HAP-1 (cell line): ENCODE measurements around the gene RAD51B.

Source experiments
- DNase-seq, 2 experiments: peaks; one replicate each; pipeline ENCODE4 v3.0.0-alpha.2; 2016 to 2020; ENCODE audit warnings: low spot score in 2 of 2
- H3K27me3 ChIP-seq: fragments of 250-450 bp; sonication (Bioruptor Pico); 2 replicates; pipeline ENCODE4 v1.5.1; 2020; ENCODE audit warnings: low read depth, mild to moderate bottlenecking, moderate library complexity
- H3K36me3 ChIP-seq: fragments of 250-450 bp; sonication (Bioruptor Pico); replicated peaks from 2 replicates; pipeline ENCODE4 v1.5.1; 2020; ENCODE audit warnings: mild to moderate bottlenecking
- H3K4me1 ChIP-seq: fragments of 250-450 bp; sonication (Bioruptor Pico); 2 replicates; pipeline ENCODE4 v1.5.1; 2020; ENCODE audit warnings: mild to moderate bottlenecking
- H3K4me3 ChIP-seq: fragments of 250-450 bp; sonication (Bioruptor Pico); 2 replicates; pipeline ENCODE4 v1.5.1; 2020; ENCODE audit warnings: mild to moderate bottlenecking, moderate library complexity
- H3K9me3 ChIP-seq: fragments of 250-450 bp; sonication (Bioruptor Pico); 2 replicates; pipeline ENCODE4 v1.5.1; 2020; ENCODE audit warnings: mild to moderate bottlenecking, moderate library complexity
- in situ Hi-C: fragments of 300-500 bp; cut with MboI; formaldehyde crosslinking; loops from 3 replicates; pipeline ENCODE4 v1.14.3; 2020; ENCODE audit warnings: low sequenced_read_pairs, inconsistent platforms, mixed read lengths

Gene RAD51B

GRCh38 chr14:68407285-68407684 is 587.7 kb downstream of the RAD51B start:
- in situ Hi-C loops: no loop called here
- Histone ChIP-seq H3K27me3 (no peaks in the 10 kb centered on the region), H3K36me3 (no peaks in the 10 kb centered on the region), H3K9me3 (no peaks in the 10 kb centered on the region), H3K4me1 (no peaks in the 10 kb centered on the region), H3K4me3 (no peak overlapping the region)
- no peak for DNase-seq

- no peaks in the 10 kb centered on the region for H3K36me3 ChIP-seq
- H3K4me1 ChIP-seq: no peaks in the 10 kb centered on the region
- DNase-seq: no peak
- H3K27me3 ChIP-seq: no peaks in the 10 kb centered on the region
- no peaks in the 10 kb centered on the region for H3K9me3 ChIP-seq
- in situ Hi-C loops: no loop called here
- H3K4me3 ChIP-seq: no peak overlapping the region
Observed at GRCh38 chr14:68407825-68408224, 588.2 kb downstream of the RAD51B start.

- Histone ChIP-seq H3K4me3 (no peak overlapping the region), H3K36me3 (no peaks in the 10 kb centered on the region; the same call in 1 of the 2 replicates), H3K27me3 (no peaks in the 10 kb centered on the region), H3K9me3 (no peaks in the 10 kb centered on the region), H3K4me1 (no peaks in the 10 kb centered on the region)
- in situ Hi-C loops: no loop called here
- DNase-seq: no peak
Observed at GRCh38 chr14:68408680-68409079, 589.1 kb downstream of the RAD51B start.

DNA sequence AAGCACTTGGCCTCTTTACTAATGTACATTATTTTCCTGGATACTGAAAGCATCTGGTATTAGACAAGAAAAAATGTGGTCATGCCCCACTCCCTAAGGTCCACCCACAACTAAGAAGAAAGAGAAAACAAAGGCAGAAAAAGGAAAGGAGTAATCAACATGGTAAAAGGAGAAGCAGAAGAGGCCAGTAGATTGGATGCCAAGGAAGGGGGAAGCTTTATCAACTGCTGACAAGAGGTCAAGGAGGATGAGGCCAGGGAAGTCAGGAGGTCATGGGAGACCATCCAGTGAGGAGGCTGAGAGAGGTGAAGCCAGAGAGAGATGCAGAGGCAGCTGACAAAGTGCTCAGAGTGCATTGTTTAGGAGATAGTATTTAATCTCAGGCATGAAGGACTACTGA is 589.8 kb downstream of the RAD51B start:
- no peak for DNase-seq
- H3K36me3 ChIP-seq: no peaks in the 10 kb centered on the region; the same call in 1 of the 2 replicates
- in situ Hi-C loops: no loop called here
- H3K4me3 ChIP-seq: no peak overlapping the region
- H3K9me3 ChIP-seq: no peaks in the 10 kb centered on the region
- H3K27me3 ChIP-seq: no peaks in the 10 kb centered on the region
- no peaks in the 10 kb centered on the region for H3K4me1 ChIP-seq

- in situ Hi-C loops: no loop called here
- DNase-seq: no peak
- H3K4me1 ChIP-seq: no peaks in the 10 kb centered on the region
- no peaks in the 10 kb centered on the region for H3K27me3 ChIP-seq
- H3K36me3 ChIP-seq: no peaks in the 10 kb centered on the region; the same call in 1 of the 2 replicates
- no peaks in the 10 kb centered on the region for H3K9me3 ChIP-seq
- H3K4me3 ChIP-seq: no peak overlapping the region
Observed at GRCh38 chr14:68412505-68413465, 593.2 kb downstream of the RAD51B start.

DNA sequence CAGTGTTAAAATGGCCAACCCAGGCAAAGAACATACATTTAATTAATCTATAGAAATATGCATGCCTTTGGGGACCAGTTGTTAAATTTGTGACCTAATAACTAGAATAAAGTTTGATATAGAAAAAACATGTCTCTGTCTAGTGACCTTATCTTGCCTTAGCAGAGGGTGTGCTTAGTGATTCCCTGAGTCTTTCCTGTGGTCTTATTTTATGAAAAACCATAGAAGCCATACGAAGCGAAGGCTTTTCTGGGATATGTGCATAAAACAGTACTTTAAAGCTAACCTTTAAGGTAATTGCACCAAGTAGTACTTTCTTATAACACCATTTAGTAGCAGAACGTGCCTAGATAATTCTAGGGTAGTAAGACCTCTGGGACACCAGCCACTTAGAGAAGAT is 593.9 kb downstream of the RAD51B start:
- Histone ChIP-seq H3K27me3 (no peaks in the 10 kb centered on the region), H3K4me1 (no peaks in the 10 kb centered on the region), H3K4me3 (no peak overlapping the region), H3K36me3 (no peaks in the 10 kb centered on the region; the same call in 1 of the 2 replicates), H3K9me3 (no peaks in the 10 kb centered on the region)
- in situ Hi-C loops: no loop called here
- no peak for DNase-seq

- no peak for DNase-seq
- no peaks in the 10 kb centered on the region; the same call in 1 of the 2 replicates for H3K36me3 ChIP-seq
- in situ Hi-C loops: no loop called here
- no peaks in the 10 kb centered on the region for H3K4me1 ChIP-seq
- H3K9me3 ChIP-seq: no peaks in the 10 kb centered on the region
- H3K4me3 ChIP-seq: no peak overlapping the region
- H3K27me3 ChIP-seq: no peaks in the 10 kb centered on the region
Observed at GRCh38 chr14:68414121-68414520, 594.5 kb downstream of the RAD51B start.

GRCh38 chr14:68416171-68416570 is 596.6 kb downstream of the RAD51B start:
- Histone ChIP-seq H3K36me3 (no peaks in the 10 kb centered on the region; the same call in 1 of the 2 replicates), H3K9me3 (no peaks in the 10 kb centered on the region), H3K4me3 (no peak overlapping the region), H3K4me1 (no peaks in the 10 kb centered on the region), H3K27me3 (no peaks in the 10 kb centered on the region)
- in situ Hi-C loops: no loop called here
- DNase-seq: no peak

DNA sequence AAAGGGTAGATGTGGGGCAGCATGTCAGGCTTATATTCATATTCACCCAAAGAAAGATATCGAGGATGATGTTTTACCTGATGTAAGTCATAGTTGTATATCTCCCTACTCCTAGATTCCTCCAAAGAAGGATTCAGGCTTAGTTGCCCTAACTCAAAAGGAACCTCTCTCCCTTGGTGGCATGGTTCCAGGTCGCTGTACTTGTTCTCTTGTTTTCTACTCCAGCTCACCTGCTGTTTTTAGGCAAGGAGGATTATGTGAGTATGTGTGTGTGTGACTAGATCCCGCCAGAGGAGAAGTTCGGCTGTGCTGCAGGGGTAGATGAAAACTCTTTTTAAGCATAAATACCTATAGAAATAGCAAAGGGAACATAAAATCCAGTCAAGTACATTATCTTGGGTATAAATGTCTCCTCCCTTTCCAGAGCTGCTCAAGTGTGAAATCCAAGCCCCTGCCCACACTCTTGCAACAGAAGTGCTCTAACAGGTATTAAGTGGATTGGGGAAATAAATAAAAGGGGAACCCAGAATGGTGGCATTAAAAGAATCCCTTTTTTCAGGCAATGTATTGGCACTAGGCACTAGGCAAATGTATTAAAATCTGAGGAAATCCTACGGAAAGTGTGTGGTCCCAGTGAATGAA is 597.6 kb downstream of the RAD51B start:
- DNase-seq: no peak
- H3K4me1 ChIP-seq: no peaks in the 10 kb centered on the region
- H3K27me3 ChIP-seq: no peaks in the 10 kb centered on the region
- no peaks in the 10 kb centered on the region for H3K9me3 ChIP-seq
- no peaks in the 10 kb centered on the region; the same call in 1 of the 2 replicates for H3K36me3 ChIP-seq
- in situ Hi-C loops: no loop called here
- H3K4me3 ChIP-seq: no peak overlapping the region

DNA sequence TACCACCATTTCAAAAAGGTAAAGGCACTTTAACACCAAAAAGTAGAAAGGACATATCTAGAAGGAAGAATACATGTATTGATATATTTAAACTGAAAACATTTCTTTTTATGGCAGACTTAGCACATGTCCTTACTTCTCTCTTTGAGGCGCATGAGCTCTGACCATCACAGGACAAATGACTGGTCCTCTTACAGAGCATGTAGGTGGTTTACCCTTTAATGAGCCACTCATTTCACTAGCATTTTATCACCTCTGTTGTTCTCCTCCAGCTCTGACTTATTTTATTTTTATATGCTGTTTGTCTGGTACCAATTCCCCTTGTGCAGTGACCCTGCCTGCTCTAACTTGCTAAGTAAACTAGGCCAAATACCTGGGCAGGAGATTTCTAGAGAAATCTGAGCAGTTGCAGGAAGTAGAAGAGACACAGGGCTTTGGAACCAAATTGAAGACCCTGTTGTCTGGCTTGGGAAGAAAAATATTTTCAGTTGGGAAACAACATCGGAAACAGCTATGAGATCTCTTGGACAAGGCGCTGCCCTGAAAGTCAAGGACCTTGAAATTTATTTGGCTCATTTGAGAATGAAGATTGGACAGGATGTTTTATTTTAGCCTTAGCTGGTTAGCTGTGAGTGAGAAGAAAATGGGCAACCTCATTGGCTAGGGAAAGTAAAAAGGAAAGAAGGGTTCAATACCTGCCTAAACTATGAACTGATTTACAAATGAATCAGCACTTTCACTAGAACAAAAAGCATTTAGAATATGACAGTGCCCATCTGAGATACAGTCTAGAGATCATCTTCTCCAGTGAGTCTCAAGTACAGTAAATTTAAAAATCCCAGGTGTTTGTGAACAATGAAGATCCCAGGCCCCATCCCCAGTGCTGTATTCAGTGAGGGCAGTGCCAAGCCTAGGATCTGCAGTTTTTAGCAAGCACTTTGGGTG is 598.9 kb downstream of the RAD51B start:
- H3K4me1 ChIP-seq: no peaks in the 10 kb centered on the region
- H3K27me3 ChIP-seq: no peaks in the 10 kb centered on the region
- no peak overlapping the region for H3K4me3 ChIP-seq
- H3K9me3 ChIP-seq: no peaks in the 10 kb centered on the region
- H3K36me3 ChIP-seq: no peaks in the 10 kb centered on the region; the same call in 1 of the 2 replicates
- DNase-seq: no peak
- in situ Hi-C loops: no loop called here

- no peaks in the 10 kb centered on the region for H3K4me1 ChIP-seq
- in situ Hi-C loops: no loop called here
- no peak overlapping the region for H3K4me3 ChIP-seq
- H3K36me3 ChIP-seq: no peaks in the 10 kb centered on the region
- no peaks in the 10 kb centered on the region for H3K9me3 ChIP-seq
- H3K27me3 ChIP-seq: no peaks in the 10 kb centered on the region
- no peak for DNase-seq
Observed at GRCh38 chr14:68420350-68420749, 600.8 kb downstream of the RAD51B start.

DNA sequence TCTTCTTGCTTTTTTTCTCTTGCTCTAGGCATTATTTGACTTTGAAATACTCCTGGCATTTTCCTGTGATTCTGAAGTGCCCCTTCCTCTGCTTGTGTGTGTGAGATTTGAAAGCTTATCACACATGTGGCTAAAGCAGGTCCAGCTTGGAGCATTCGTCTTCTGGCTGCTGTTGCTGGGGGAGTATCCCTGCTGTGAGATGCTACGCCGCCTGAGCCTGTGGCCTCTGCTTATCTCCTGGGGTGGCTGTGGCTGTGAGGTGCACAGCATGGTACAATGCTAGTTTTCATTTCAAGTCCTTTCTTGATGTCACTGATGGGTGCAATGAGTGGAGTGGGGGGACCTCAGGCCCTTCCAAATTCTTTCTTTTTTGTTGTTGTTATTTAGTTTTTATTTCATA is 601.5 kb downstream of the RAD51B start:
- in situ Hi-C loops: no loop called here
- no peaks in the 10 kb centered on the region for H3K27me3 ChIP-seq
- H3K36me3 ChIP-seq: no peaks in the 10 kb centered on the region
- no peak for DNase-seq
- no peaks in the 10 kb centered on the region for H3K9me3 ChIP-seq
- H3K4me3 ChIP-seq: no peak overlapping the region
- no peaks in the 10 kb centered on the region for H3K4me1 ChIP-seq

GRCh38 chr14:68423686-68424085 is 604.1 kb downstream of the RAD51B start:
- Histone ChIP-seq H3K27me3 (no peaks in the 10 kb centered on the region), H3K36me3 (no peaks in the 10 kb centered on the region), H3K9me3 (no peaks in the 10 kb centered on the region), H3K4me3 (no peak overlapping the region), H3K4me1 (no peaks in the 10 kb centered on the region; the same call in 1 of the 2 replicates)
- in situ Hi-C loops: no loop called here
- DNase-seq: no peak
